ENCODE results near the gene ZYX.

DNA sequence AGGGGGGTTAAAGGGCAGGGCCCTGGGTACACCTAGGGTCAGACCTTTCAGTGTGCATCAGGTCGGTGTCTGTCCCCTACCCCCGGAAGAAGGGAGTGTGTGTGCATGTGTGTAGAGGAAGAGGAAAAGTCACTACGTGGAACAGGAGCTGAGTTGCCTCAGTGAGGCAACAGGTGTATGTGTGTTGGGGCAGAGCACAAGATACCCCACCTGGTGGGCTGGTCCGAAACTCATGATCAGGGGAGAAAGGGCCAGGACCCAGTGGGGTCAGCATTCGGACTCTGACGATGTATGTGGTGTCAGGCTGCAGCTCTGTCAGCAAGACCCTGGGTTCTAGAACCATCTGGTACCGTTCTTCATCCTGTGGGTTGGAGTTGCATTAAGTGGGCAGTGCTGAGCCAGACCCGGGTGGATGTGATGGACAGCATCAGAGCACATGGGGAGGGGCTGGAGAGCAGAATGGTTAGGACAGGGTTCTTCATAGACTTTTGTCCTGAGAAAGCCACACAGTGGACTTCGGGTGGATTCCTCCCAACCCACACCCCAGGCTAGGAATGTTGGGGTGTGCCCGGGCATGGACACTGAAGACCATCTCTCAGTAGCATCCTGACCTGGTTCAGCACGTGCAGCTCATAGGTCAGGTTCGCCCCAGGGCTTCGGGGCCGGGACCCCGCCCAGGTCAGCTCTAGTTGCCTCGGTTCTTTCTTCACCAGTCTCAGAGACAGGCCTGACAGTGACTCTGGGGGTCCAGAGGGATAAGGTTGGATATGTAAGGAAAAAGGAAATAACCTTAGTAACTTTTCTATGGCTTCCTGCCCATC, 16.8 kb downstream of the ZYX start:
- TF ChIP-seq, protein P1, sequence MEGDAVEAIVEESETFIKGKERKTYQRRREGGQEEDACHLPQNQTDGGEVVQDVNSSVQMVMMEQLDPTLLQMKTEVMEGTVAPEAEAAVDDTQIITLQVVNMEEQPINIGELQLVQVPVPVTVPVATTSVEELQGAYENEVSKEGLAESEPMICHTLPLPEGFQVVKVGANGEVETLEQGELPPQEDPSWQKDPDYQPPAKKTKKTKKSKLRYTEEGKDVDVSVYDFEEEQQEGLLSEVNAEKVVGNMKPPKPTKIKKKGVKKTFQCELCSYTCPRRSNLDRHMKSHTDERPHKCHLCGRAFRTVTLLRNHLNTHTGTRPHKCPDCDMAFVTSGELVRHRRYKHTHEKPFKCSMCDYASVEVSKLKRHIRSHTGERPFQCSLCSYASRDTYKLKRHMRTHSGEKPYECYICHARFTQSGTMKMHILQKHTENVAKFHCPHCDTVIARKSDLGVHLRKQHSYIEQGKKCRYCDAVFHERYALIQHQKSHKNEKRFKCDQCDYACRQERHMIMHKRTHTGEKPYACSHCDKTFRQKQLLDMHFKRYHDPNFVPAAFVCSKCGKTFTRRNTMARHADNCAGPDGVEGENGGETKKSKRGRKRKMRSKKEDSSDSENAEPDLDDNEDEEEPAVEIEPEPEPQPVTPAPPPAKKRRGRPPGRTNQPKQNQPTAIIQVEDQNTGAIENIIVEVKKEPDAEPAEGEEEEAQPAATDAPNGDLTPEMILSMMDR (conservative IDR thresholded peaks at IDR 0.05 in 1 of 2, IDR thresholded peaks at IDR 0.05 in 1 of 2; ENCODE audit: low read depth in 1 of 2, low read length in 2 of 2) = no peak
- no peak for TF ChIP-seq EZH2 (IDR thresholded peaks at IDR 0.05; ENCODE audit: low read length, missing control alignments)
